H1 (cell line): ENCODE results near the gene ISG20L2. TPM values are rescaled to one million over a fixed set of nuclear protein-coding genes. Genes with fewer than 3 reads are reported as not detected.
A peak's percentile ranks its signal among the peaks of the same experiment; 100 is the strongest.

Source experiments
- CTCF ChIA-PET: fragments of 300-600 bp; sonication (Branson Sonifier 250); formaldehyde crosslinking; loops from one replicate; lab custom pipeline; 2021; ENCODE audit not compliant: partially characterized antibody; lab: Charles Lee
- POLR2A ChIA-PET: fragments of 300-600 bp; sonication (Branson Sonifier 250); formaldehyde crosslinking; loops from one replicate; lab custom pipeline; 2021; ENCODE audit warnings: inconsistent platforms; ENCODE audit not compliant: partially characterized antibody; lab: Charles Lee
- DNase-seq, 2 experiments: peaks; one replicate each; pipeline versions ENCODE4 v3.0.0 to v3.0.0-alpha.2; 2010 to 2022; ENCODE audit warnings: low spot score in 2 of 2, low read depth in 1 of 2, mixed read lengths in 1 of 2
- FAIRE-seq: peaks from 2 replicates; lab custom pipeline; 2011; peaks lifted over from hg19 to GRCh38; lab: Jason Lieb, UNC
- H2AFZ ChIP-seq: 2 replicates; pipeline ENCODE4 v1.8.1; 2012; ENCODE audit warnings: low read length, inconsistent platforms
- H2AK5ac ChIP-seq: 2 replicates; pipeline ENCODE4 v1.6.1; 2013; ENCODE audit warnings: low read depth, low read length
- H2BK120ac ChIP-seq: replicated peaks from 2 replicates; pipeline ENCODE3; 2013; ENCODE audit warnings: low read depth, low read length, inconsistent platforms
- H2BK12ac ChIP-seq: 2 replicates; pipeline ENCODE4 v1.6.1; 2013; ENCODE audit warnings: low read depth, low read length
- H2BK15ac ChIP-seq: 2 replicates; pipeline ENCODE4 v1.6.1; 2013; ENCODE audit warnings: low read length
- H2BK20ac ChIP-seq: 2 replicates; pipeline ENCODE4 v1.6.1; 2013; ENCODE audit warnings: low read length
- H2BK5ac ChIP-seq: 2 replicates; pipeline ENCODE4 v1.6.1; 2013; ENCODE audit warnings: low read depth, low read length
- H3K14ac ChIP-seq: 2 replicates; pipeline ENCODE4 v1.6.1; 2013; ENCODE audit warnings: inconsistent platforms; ENCODE audit not compliant: insufficient read length
- H3K18ac ChIP-seq: 2 replicates; pipeline ENCODE4 v1.6.1; 2013; ENCODE audit warnings: low read length; ENCODE audit errors: extremely low read depth
- H3K23ac ChIP-seq: 2 replicates; pipeline ENCODE4 v1.6.1; 2013; ENCODE audit warnings: inconsistent platforms; ENCODE audit not compliant: insufficient read length
- H3K23me2 ChIP-seq: 2 replicates; pipeline ENCODE4 v1.6.1; 2013; ENCODE audit warnings: low read depth, low read length
- H3K27ac ChIP-seq: 2 replicates; pipeline ENCODE4 v1.6.1; 2011; ENCODE audit warnings: low read depth, low read length, inconsistent platforms
- H3K27me3 ChIP-seq, 4 experiments: replicated peaks in 1 of 4; 1 replicate in 1 of 4; 2 replicates in 3 of 4; pipeline versions ENCODE4 v1.6.1 to v1.8.1; 2011 to 2013; ENCODE audit warnings: low read length in 3 of 4, mild to moderate bottlenecking in 3 of 4, inconsistent platforms in 2 of 4, mixed read lengths in 2 of 4, moderate library complexity in 1 of 4; ENCODE audit not compliant: control insufficient read depth in 3 of 4, insufficient read depth in 3 of 4; ENCODE audit errors: extremely low read depth in 1 of 4
- H3K36me3 ChIP-seq, 4 experiments: 2 replicates each; pipeline versions ENCODE4 v1.6.1 to v1.8.1; 2011 to 2013; ENCODE audit warnings: mild to moderate bottlenecking in 4 of 4, low read length in 3 of 4, moderate library complexity in 2 of 4, control low read depth in 1 of 4, inconsistent platforms in 1 of 4; ENCODE audit not compliant: insufficient read depth in 4 of 4, control insufficient read depth in 2 of 4
- H3K4ac ChIP-seq: replicated peaks from 2 replicates; pipeline ENCODE3; 2013; ENCODE audit warnings: low read length, low read depth, mixed read lengths, inconsistent platforms; ENCODE audit not compliant: insufficient read length
- H3K4me1 ChIP-seq, 4 experiments: replicated peaks in 1 of 4; 1 replicate in 1 of 4; 2 replicates in 3 of 4; pipeline versions ENCODE4 v1.6.1 to v1.8.1; 2011 to 2013; ENCODE audit warnings: low read length in 3 of 4, inconsistent platforms in 2 of 4, mixed read lengths in 1 of 4; ENCODE audit not compliant: insufficient read depth in 4 of 4, control insufficient read depth in 3 of 4
- H3K4me2 ChIP-seq, 2 experiments: 2 replicates each; pipeline versions ENCODE4 v1.6.1 to v1.8.1; 2011 to 2013; ENCODE audit warnings: low read depth in 2 of 2, low read length in 2 of 2, control low read depth in 1 of 2, inconsistent platforms in 1 of 2, mild to moderate bottlenecking in 1 of 2; ENCODE audit not compliant: insufficient read depth in 1 of 2
- H3K4me3 ChIP-seq, 4 experiments: fragments of 200-600, 300-600 bp in 1 of 4; sonication (generic), shearing (Covaris generic), sonication (Bioruptor Twin) in 1 of 4; 2 replicates each; pipeline versions ENCODE4 v1.5.1 to v1.8.1; 2011 to 2016; ENCODE audit warnings: low read length in 4 of 4, low read depth in 3 of 4, control low read depth in 2 of 4, inconsistent platforms in 2 of 4, mild to moderate bottlenecking in 2 of 4, mixed read lengths in 1 of 4, moderate library complexity in 1 of 4; ENCODE audit not compliant: insufficient read depth in 2 of 4; ENCODE audit errors: extremely low read depth in 1 of 4
- H3K56ac ChIP-seq: replicated peaks from 2 replicates; pipeline ENCODE3; 2013; ENCODE audit warnings: low read depth, mild to moderate bottlenecking, mixed read lengths, low read length, inconsistent platforms; ENCODE audit not compliant: insufficient read length
- H3K79me1 ChIP-seq: 2 replicates; pipeline ENCODE4 v1.6.1; 2013; ENCODE audit warnings: low read depth, low read length, control low read depth
- H3K79me2 ChIP-seq, 2 experiments: 2 replicates each; pipeline versions ENCODE4 v1.6.1 to v1.8.1; 2012 to 2013; ENCODE audit warnings: low read length in 2 of 2, mild to moderate bottlenecking in 2 of 2, inconsistent platforms in 1 of 2; ENCODE audit not compliant: insufficient read depth in 2 of 2, control insufficient read depth in 1 of 2
- H3K9ac ChIP-seq, 4 experiments: replicated peaks in 1 of 4; 1 replicate in 1 of 4; 2 replicates in 3 of 4; pipeline versions ENCODE4 v1.6.1 to v1.8.1; 2011 to 2013; ENCODE audit warnings: low read depth in 3 of 4, low read length in 3 of 4, control low read depth in 2 of 4, mild to moderate bottlenecking in 2 of 4, moderate library complexity in 2 of 4, inconsistent platforms in 1 of 4; ENCODE audit errors: extremely low read depth in 1 of 4
- H3K9me3 ChIP-seq, 2 experiments: 2 replicates each; pipeline versions ENCODE4 v1.6.1 to v1.8.1; 2012 to 2013; ENCODE audit warnings: mild to moderate bottlenecking in 2 of 2, moderate library complexity in 2 of 2, control low read depth in 1 of 2, inconsistent platforms in 1 of 2, low read depth in 1 of 2, low read length in 1 of 2, mixed read lengths in 1 of 2; ENCODE audit not compliant: insufficient read depth in 2 of 2
- H4K20me1 ChIP-seq, 2 experiments: replicated peaks in 1 of 2; 2 replicates each; pipeline versions ENCODE3 to v1.8.1; 2011 to 2013; ENCODE audit warnings: inconsistent platforms in 2 of 2, low read length in 2 of 2, mild to moderate bottlenecking in 1 of 2; ENCODE audit not compliant: insufficient read depth in 2 of 2, control insufficient read depth in 1 of 2
- H4K5ac ChIP-seq: 2 replicates; pipeline ENCODE4 v1.6.1; 2013; ENCODE audit warnings: low read length, low read depth, mixed read lengths, inconsistent platforms; ENCODE audit not compliant: insufficient read length
- H4K8ac ChIP-seq: 2 replicates; pipeline ENCODE4 v1.8.0; 2013; ENCODE audit warnings: mild to moderate bottlenecking, moderate library complexity, low read length, inconsistent platforms; ENCODE audit not compliant: insufficient read depth; ENCODE audit errors: extremely low read depth
- H4K91ac ChIP-seq: replicated peaks from 2 replicates; pipeline ENCODE3; 2013; ENCODE audit warnings: low read length, mixed read lengths, inconsistent platforms; ENCODE audit not compliant: insufficient read length
- ASH2L ChIP-seq: fragments of 200-600, 300-600 bp; sonication (generic); IDR thresholded peaks from one replicate; pipeline ENCODE4 v1.7.1; 2017; ENCODE audit warnings: low read length
- EP300 ChIP-seq, 2 experiments: IDR thresholded peaks; 1 replicate in 1 of 2; 2 replicates in 1 of 2; pipeline ENCODE4 v1.6.1; 2011 to 2012; ENCODE audit warnings: low read depth in 2 of 2, low read length in 2 of 2, mild to moderate bottlenecking in 2 of 2, borderline replicate concordance in 1 of 2, inconsistent platforms in 1 of 2, moderate library complexity in 1 of 2
- PHF8 ChIP-seq: fragments of 200-600 bp; sonication (generic); conservative IDR thresholded peaks from 2 replicates; pipeline ENCODE4 v1.7.1; 2012; ENCODE audit warnings: low read depth, mild to moderate bottlenecking, inconsistent platforms, low read length, moderate library complexity
- POLR2A ChIP-seq, 2 experiments: IDR thresholded peaks; 1 replicate in 1 of 2; 2 replicates in 1 of 2; pipeline ENCODE4 v1.6.1; 2011; ENCODE audit warnings: low read depth in 2 of 2, low read length in 2 of 2, mild to moderate bottlenecking in 2 of 2; ENCODE audit errors: control extremely low read depth in 1 of 2
- RBBP5 ChIP-seq: IDR thresholded peaks from 2 replicates; pipeline ENCODE4 v1.7.1; 2012; ENCODE audit warnings: low read depth, mild to moderate bottlenecking, inconsistent platforms, low read length, moderate library complexity, borderline replicate concordance
- TAF1 ChIP-seq: IDR thresholded peaks from 2 replicates; pipeline ENCODE4 v1.6.1; 2011; ENCODE audit warnings: mild to moderate bottlenecking, low read depth, low read length
- WGBS, 2 experiments: shearing (Covaris generic) in 1 of 2; methylation state at CpG; one replicate each; pipeline versions ENCODE4 v1.1.6 to v1.1.7; 2013 to 2015; ENCODE audit warnings: low lambda C conversion rate in 2 of 2, mixed read lengths in 2 of 2, inconsistent platforms in 1 of 2, low coverage in 1 of 2, missing lambda C conversion rate in 1 of 2; ENCODE audit not compliant: insufficient replicate concordance in 2 of 2, insufficient coverage in 1 of 2, insufficient read length in 1 of 2; ENCODE audit errors: extremely low coverage in 1 of 2, missing lambda C conversion rate in 1 of 2; 5-methylcytosine and 5-hydroxymethylcytosine counted together
- polyA plus RNA-seq, 7 experiments: library from polyadenylated mRNA; depleted of rRNA in 3 of 7; stranded (reverse) in 5 of 7; unstranded in 2 of 7; fragments of >200 nt in 5 of 7; fragments of 200-250 nt in 2 of 7; gene quantifications; 1 replicate in 5 of 7; 2 replicates in 1 of 7; 4 replicates in 1 of 7; pipeline versions ENCODE4 v1.2.1 to v1.2.3, GENCODE V29; 2011 to 2013; ENCODE audit warnings: missing spikeins in 2 of 7, mixed read lengths in 2 of 7
- total RNA-seq: library from RNA; stranded (reverse); fragmentation: NEBNext Ultra II Directional; extraction: Animal tissue kit (Norgen Biotek cat#: 25700); gene quantifications from 2 replicates; pipeline ENCODE4 v1.2.1, GENCODE V29; 2021

Gene ISG20L2
- total and polyA plus RNA-seq, 2 of the 8 experiments (the other 6 are each of a cell fraction or from before 2014, with no cell fraction given) = 47.5 to 53.0 TPM

DNA sequence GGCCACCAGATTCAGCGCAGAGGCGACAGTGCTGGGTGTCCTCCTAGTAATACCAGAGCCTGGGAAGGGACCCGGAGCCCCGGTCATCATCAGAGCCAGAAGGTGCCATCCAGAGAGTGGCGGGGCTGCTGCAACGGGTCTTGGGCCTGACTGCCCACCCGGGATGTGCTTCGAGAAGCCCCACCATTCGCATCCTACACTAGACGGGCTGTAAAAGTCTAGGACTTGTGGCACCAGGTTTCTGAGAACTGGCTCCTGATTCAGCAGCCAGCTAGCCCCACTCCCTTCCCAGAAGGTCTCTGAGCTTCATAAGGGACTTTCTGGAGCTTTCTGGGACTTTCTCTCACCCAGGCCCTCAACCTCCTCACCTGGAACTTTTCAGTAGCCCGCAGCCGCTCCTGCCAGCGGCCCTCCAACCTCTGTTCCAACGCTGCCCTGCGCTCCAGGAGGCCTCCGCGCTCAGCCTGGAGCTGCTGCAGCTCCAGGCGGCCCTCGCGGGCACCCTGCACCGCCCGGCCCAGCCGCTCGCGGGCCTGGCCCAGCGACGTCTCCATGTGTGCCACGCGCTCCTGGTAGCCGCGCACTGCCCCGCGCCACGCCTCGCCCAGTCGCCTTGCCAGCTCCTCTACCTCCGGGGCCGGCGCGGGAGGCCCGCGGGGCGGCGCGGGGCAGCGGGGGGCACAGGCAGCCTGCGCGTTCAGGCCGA lies 52.3 kb downstream of the ISG20L2 start:
- Histone ChIP-seq H2BK120ac (no peak overlapping the region), H2BK5ac (peak overlapping the region; percentile 98; the same call in 1 of the 2 replicates), H3K27me3 (no peaks in the 10 kb centered on the region; a peak in 2 of 7 replicates), H3K56ac (no peak overlapping the region), H4K8ac (peak overlapping the region; percentile 64), H2BK15ac (peak overlapping the region; percentile 92; the same call in 1 of the 2 replicates), H3K4me2 (peak overlapping the region; percentile 71 to 87), H3K9ac (peak overlapping the region; percentile 35 to 91 (median 82); a peak in 6 of 7 replicates), H3K14ac (no peak overlapping the region), H2BK12ac (peak overlapping the region; percentile 84), H3K27ac (no peak overlapping the region), H3K18ac (peak overlapping the region; percentile 71), H3K36me3 (peaks cover 4 to 24% (median 11%) of the 10 kb centered on the region in 4 experiments; a peak in 7 of 8 replicates), H3K79me2 (peaks cover 5 to 43% of the 10 kb centered on the region in 2 experiments; a peak in 3 of 4 replicates), H3K4me3 (peak overlapping the region; percentile 64 to 84 (median 74)), H2AFZ (no peak overlapping the region), H3K23ac (no peak overlapping the region), H2AK5ac (0 out of 2 replicates have a peak overlapping the region, but pooled peaks have one; percentile 42), H2BK20ac (0 out of 2 replicates have a peak overlapping the region, but pooled peaks have one; percentile 48), H3K4ac (peak overlapping the region; percentile 50), H3K79me1 (peaks cover 15% of the 10 kb centered on the region; the same call in 1 of the 2 replicates), H3K9me3 (no peaks in the 10 kb centered on the region), H3K4me1 (peaks cover 7 to 39% (median 33%) of the 10 kb centered on the region in 4 experiments), H4K5ac (no peak overlapping the region), H4K20me1 (peaks cover 3 to 10% of the 10 kb centered on the region in 2 experiments), H3K23me2 (peaks cover 18% of the 10 kb centered on the region), H4K91ac (no peak overlapping the region)
- POLR2A ChIA-PET = interaction anchor here (0.8 to 13.8 kb wide), 25 partner anchors 13 to 207 kb away, joined by 3 to 419 read pairs (median 6); partner anchors contain the start of genes CRABP2, ISG20L2, METTL25B and MRPL24
- peak in 1 of 2 experiments; percentile 62 for DNase-seq
- CTCF ChIA-PET = interaction anchor here (0.6 to 66.0 kb wide), 12 partner anchors 11 to 1519 kb away, joined by 3 to 4284 read pairs (median 4); partner anchors contain the start of genes BCAN, CRABP2, HAPLN2 and ISG20L2
- 6% methylated on average over 48 of the region's 49 CpGs; no CpG with 5 or more reads in 1 of the 2 experiments for WGBS, 2 experiments
- TF ChIP-seq TAF1 (0 out of 2 replicates have a peak, but pooled peaks have one; percentile 5), EP300 (IDR thresholded peaks at IDR 0.05; ENCODE audit: borderline replicate concordance in 1 of 2, low read depth in 2 of 2, low read length in 2 of 2) (no peak), RBBP5 (0 out of 2 replicates have a peak, but pooled peaks have one; percentile 28), ASH2L (peak; percentile 41), PHF8 (no peak), POLR2A (IDR thresholded peaks at IDR 0.05; ENCODE audit: control extremely low read depth in 1 of 2, low read depth in 2 of 2, low read length in 2 of 2) (peak in 1 of 2 experiments; percentile 70; a peak in 1 of 3 replicates)
- no peak for FAIRE-seq
